ENCODE data around the gene UBE2QL1. TPM values are rescaled to one million over a fixed set of nuclear protein-coding genes. Genes with fewer than 3 reads are reported as not detected.

The UBE2QL1 gene
- polyA plus RNA-seq, 1 of the 3 experiments (the other 2 are of a cell fraction) = 0.28 TPM

- CTCF ChIA-PET = interaction anchor here (1.1 to 2.1 kb wide), 4 partner anchors 13 to 38 kb away, joined by 3 to 9 read pairs (median 5); partner anchors contain the start of gene UBE2QL1
- no peak for TF ChIP-seq TAF1 (IDR thresholded peaks at IDR 0.05; ENCODE audit: borderline replicate concordance, low read depth, low read length)
- no peak for TF ChIP-seq RFX5 (IDR thresholded peaks at IDR 0.05; ENCODE audit: low read length)
- no peak for TF ChIP-seq NFIC (IDR thresholded peaks at IDR 0.05; ENCODE audit: borderline replicate concordance)
- TF ChIP-seq ZBTB33 (IDR thresholded peaks at IDR 0.05; ENCODE audit: borderline replicate concordance, low read depth) = no peak
- TF ChIP-seq EP300 (IDR thresholded peaks at IDR 0.05; ENCODE audit: borderline replicate concordance in 1 of 2, low read depth in 1 of 2, low read length in 1 of 2) = no peak
- TF ChIP-seq MEF2A (IDR thresholded peaks at IDR 0.05; ENCODE audit: borderline replicate concordance, low read depth) = no peak
- TF ChIP-seq, protein P1, sequence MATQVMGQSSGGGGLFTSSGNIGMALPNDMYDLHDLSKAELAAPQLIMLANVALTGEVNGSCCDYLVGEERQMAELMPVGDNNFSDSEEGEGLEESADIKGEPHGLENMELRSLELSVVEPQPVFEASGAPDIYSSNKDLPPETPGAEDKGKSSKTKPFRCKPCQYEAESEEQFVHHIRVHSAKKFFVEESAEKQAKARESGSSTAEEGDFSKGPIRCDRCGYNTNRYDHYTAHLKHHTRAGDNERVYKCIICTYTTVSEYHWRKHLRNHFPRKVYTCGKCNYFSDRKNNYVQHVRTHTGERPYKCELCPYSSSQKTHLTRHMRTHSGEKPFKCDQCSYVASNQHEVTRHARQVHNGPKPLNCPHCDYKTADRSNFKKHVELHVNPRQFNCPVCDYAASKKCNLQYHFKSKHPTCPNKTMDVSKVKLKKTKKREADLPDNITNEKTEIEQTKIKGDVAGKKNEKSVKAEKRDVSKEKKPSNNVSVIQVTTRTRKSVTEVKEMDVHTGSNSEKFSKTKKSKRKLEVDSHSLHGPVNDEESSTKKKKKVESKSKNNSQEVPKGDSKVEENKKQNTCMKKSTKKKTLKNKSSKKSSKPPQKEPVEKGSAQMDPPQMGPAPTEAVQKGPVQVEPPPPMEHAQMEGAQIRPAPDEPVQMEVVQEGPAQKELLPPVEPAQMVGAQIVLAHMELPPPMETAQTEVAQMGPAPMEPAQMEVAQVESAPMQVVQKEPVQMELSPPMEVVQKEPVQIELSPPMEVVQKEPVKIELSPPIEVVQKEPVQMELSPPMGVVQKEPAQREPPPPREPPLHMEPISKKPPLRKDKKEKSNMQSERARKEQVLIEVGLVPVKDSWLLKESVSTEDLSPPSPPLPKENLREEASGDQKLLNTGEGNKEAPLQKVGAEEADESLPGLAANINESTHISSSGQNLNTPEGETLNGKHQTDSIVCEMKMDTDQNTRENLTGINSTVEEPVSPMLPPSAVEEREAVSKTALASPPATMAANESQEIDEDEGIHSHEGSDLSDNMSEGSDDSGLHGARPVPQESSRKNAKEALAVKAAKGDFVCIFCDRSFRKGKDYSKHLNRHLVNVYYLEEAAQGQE (IDR thresholded peaks at IDR 0.05; ENCODE audit: low read depth, low read length) = no peak
- no peak for TF ChIP-seq SIN3A (IDR thresholded peaks at IDR 0.05; ENCODE audit: borderline replicate concordance, low read depth, low read length)
- TF ChIP-seq GABPA (IDR thresholded peaks at IDR 0.05; ENCODE audit: low read depth) = no peak
- TF ChIP-seq USF1 (IDR thresholded peaks at IDR 0.05; ENCODE audit: borderline replicate concordance, low read depth) = no peak
These were observed 39.4 kb downstream of the UBE2QL1 start for GRCh38 chr5:6488021-6488420.

More at GRCh38 chr5:6488021-6488420, 39.4 kb downstream of the UBE2QL1 start:
- Histone ChIP-seq H3K4me1 (ENCODE audit: control insufficient read depth in 1 of 2, insufficient read depth in 2 of 2, low read depth in 1 of 2, low read length in 1 of 2) (peaks cover 0 to 59% of the 10 kb centered on the region in 2 experiments; a peak in 2 of 4 replicates), H3K4me2 (no peak overlapping the region), H2AFZ (ENCODE audit: low read depth) (no peak overlapping the region), H3K9ac (no peak overlapping the region), H3K36me3 (replicated peaks in 1 of 2; ENCODE audit: control insufficient read depth in 1 of 2, insufficient read depth in 2 of 2, low read length in 1 of 2) (peaks cover 0 to 9% of the 10 kb centered on the region in 2 experiments), H3K27me3 (ENCODE audit: insufficient read depth) (no peaks in the 10 kb centered on the region), H4K20me1 (ENCODE audit: insufficient read depth) (no peaks in the 10 kb centered on the region), H3K4me3 (ENCODE audit: low read depth in 2 of 2, low read length in 1 of 2) (no peak overlapping the region), H3K79me2 (ENCODE audit: insufficient read depth) (no peaks in the 10 kb centered on the region), H3F3A (replicated peaks; ENCODE audit: insufficient read depth) (no peaks in the 10 kb centered on the region), H3K27ac (ENCODE audit: low read depth in 2 of 2, low read length in 1 of 2) (peak overlapping the region in 1 of 2 experiments; percentile 55; a peak in 2 of 4 replicates), H3K9me2 (no peaks in the 10 kb centered on the region), H3K9me3 (no peaks in the 10 kb centered on the region)
- no peak for DNase-seq
- WGBS (ENCODE audit: low lambda C conversion rate) = 43% methylated on average over 4 of the region's 4 CpGs
- POLR2A ChIA-PET = no interaction called here

Data from SK-N-SH (cell line).